Keratinocyte (primary cell): Measurements from ENCODE around the gene UTS2. TPM values are rescaled to one million over a fixed set of nuclear protein-coding genes. Genes with fewer than 3 reads are reported as not detected.

Experiments
- DNase-seq: peaks from one replicate; pipeline ENCODE4 v3.0.0-alpha.2; 2011; ENCODE audit warnings: low read depth, missing footprints, low spot score
- FAIRE-seq: peaks from 2 replicates; lab custom pipeline; 2011; peaks lifted over from hg19 to GRCh38; lab: Jason Lieb, UNC
- H2AFZ ChIP-seq: 2 replicates; pipeline ENCODE4 v1.6.0; 2012; ENCODE audit warnings: low read length, control low read depth, inconsistent platforms; ENCODE audit not compliant: control insufficient read depth
- H3K27ac ChIP-seq: 2 replicates; pipeline ENCODE4 v1.5.1; 2011; ENCODE audit warnings: low read length; ENCODE audit not compliant: control insufficient read depth, insufficient read depth
- H3K27me3 ChIP-seq: 3 replicates; pipeline ENCODE4 v1.6.0; 2011; ENCODE audit warnings: low read length; ENCODE audit not compliant: control insufficient read depth, insufficient read depth; ENCODE audit errors: extremely low read depth
- H3K36me3 ChIP-seq, 2 experiments: 2 replicates in 1 of 2; 3 replicates in 1 of 2; pipeline ENCODE4 v1.5.1; 2011; ENCODE audit warnings: low read length in 2 of 2, mild to moderate bottlenecking in 1 of 2; ENCODE audit not compliant: control insufficient read depth in 2 of 2, insufficient read depth in 2 of 2; ENCODE audit errors: extremely low read depth in 1 of 2
- H3K4me1 ChIP-seq: 3 replicates; pipeline ENCODE4 v1.5.1; 2011; ENCODE audit warnings: low read length; ENCODE audit not compliant: control insufficient read depth, insufficient read depth; ENCODE audit errors: extremely low read depth
- H3K4me2 ChIP-seq: 3 replicates; pipeline ENCODE4 v1.6.0; 2011; ENCODE audit warnings: low read depth, low read length; ENCODE audit not compliant: control insufficient read depth, insufficient read depth; ENCODE audit errors: extremely low read depth
- H3K4me3 ChIP-seq, 3 experiments: fragments of 200-600 bp in 1 of 3; sonication (generic) in 1 of 3; 2 replicates in 2 of 3; 3 replicates in 1 of 3; pipeline ENCODE4 v1.5.1; 2011 to 2016; ENCODE audit warnings: low read length in 3 of 3, mild to moderate bottlenecking in 3 of 3, control low read depth in 2 of 3, inconsistent platforms in 1 of 3, low read depth in 1 of 3, mixed read lengths in 1 of 3, mixed run types in 1 of 3, moderate library complexity in 1 of 3; ENCODE audit not compliant: control insufficient read depth in 2 of 3, insufficient read depth in 2 of 3; ENCODE audit errors: extremely low read depth in 1 of 3
- H3K79me2 ChIP-seq: 2 replicates; pipeline ENCODE4 v1.6.0; 2012; ENCODE audit warnings: low read length; ENCODE audit not compliant: control insufficient read depth, insufficient read depth
- H3K9ac ChIP-seq: 3 replicates; pipeline ENCODE4 v1.6.0; 2011; ENCODE audit warnings: low read length; ENCODE audit not compliant: control insufficient read depth, insufficient read depth; ENCODE audit errors: extremely low read depth
- H3K9me1 ChIP-seq: 3 replicates; pipeline ENCODE4 v1.6.0; 2011; ENCODE audit warnings: low read length; ENCODE audit not compliant: control insufficient read depth, insufficient read depth; ENCODE audit errors: extremely low read depth
- H3K9me3 ChIP-seq: 2 replicates; pipeline ENCODE4 v1.5.1; 2012; ENCODE audit warnings: low read depth, low read length; ENCODE audit not compliant: control insufficient read depth
- H4K20me1 ChIP-seq: 3 replicates; pipeline ENCODE4 v1.6.0; 2011; ENCODE audit warnings: low read length; ENCODE audit not compliant: control insufficient read depth, insufficient read depth; ENCODE audit errors: extremely low read depth
- CTCF ChIP-seq, 3 experiments: IDR thresholded peaks in 1 of 3; conservative IDR thresholded peaks in 1 of 3; optimal IDR thresholded peaks in 1 of 3; 2 replicates in 2 of 3; 3 replicates in 1 of 3; pipeline versions ENCODE3 to v1.5.1; 2011; ENCODE audit warnings: low read length in 3 of 3, mild to moderate bottlenecking in 3 of 3, moderate library complexity in 2 of 3, control low read depth in 1 of 3, inconsistent platforms in 1 of 3; ENCODE audit not compliant: insufficient read depth in 2 of 3; ENCODE audit errors: extremely low read depth in 1 of 3
- EZH2 ChIP-seq: IDR thresholded peaks from one replicate; pipeline ENCODE4 v1.6.1; 2012; ENCODE audit warnings: inconsistent platforms, mild to moderate bottlenecking, low read length, moderate library complexity
- dilution Hi-C: fragments of 300-500 bp; cut with MboI; formaldehyde crosslinking; loops from one replicate; pipeline ENCODE4 v1.7.0; 2020; ENCODE audit warnings: low sequenced_read_pairs; ENCODE audit not compliant: extremely low pct_ligation_motif_present
- polyA plus RNA-seq, 5 experiments: library from polyadenylated mRNA; depleted of rRNA in 3 of 5; stranded (reverse) in 3 of 5; stranded (forward) in 1 of 5; unstranded in 1 of 5; fragments of >200 nt; gene quantifications; 1 replicate in 1 of 5; 2 replicates in 3 of 5; 3 replicates in 1 of 5; pipeline versions ENCODE4 v1.2.1 to v1.2.3, GENCODE V29; 2011 to 2012; ENCODE audit warnings: missing spikeins in 2 of 5, low read depth in 1 of 5, low replicate concordance in 1 of 5

Gene UTS2
- polyA plus RNA-seq, 1 donor (not counting 4 experiments of a cell fraction or from before 2014, with no cell fraction given), result not detected

- Histone ChIP-seq H3K27me3 (no peaks in the 10 kb centered on the region), H3K9ac (no peak overlapping the region), H3K79me2 (no peaks in the 10 kb centered on the region), H3K4me2 (no peak overlapping the region), H3K9me3 (no peaks in the 10 kb centered on the region), H3K4me3 (no peak overlapping the region), H3K27ac (no peak overlapping the region), H3K9me1 (no peaks in the 10 kb centered on the region), H4K20me1 (no peaks in the 10 kb centered on the region), H3K36me3 (no peaks in the 10 kb centered on the region), H2AFZ (no peak overlapping the region), H3K4me1 (no peaks in the 10 kb centered on the region)
- DNase-seq (no peak), FAIRE-seq (no peak)
- dilution Hi-C loops, result no loop called here
- TF ChIP-seq CTCF (optimal IDR thresholded peaks at IDR 0.05 in 1 of 3, IDR thresholded peaks at IDR 0.05 in 1 of 3, conservative IDR thresholded peaks at IDR 0.05 in 1 of 3; ENCODE audit: extremely low read depth in 1 of 3, insufficient read depth in 2 of 3, low read length in 3 of 3) (no peak), EZH2 (no peak)
These were observed 13.1 kb upstream of the UTS2 start for GRCh38 chr1:7865978-7866377.

GRCh38 chr1:7863756-7864328 lies 11.0 kb upstream of the UTS2 start:
- FAIRE-seq (no peak), DNase-seq (no peak)
- no peaks in the 10 kb centered on the region for H3K9me1 ChIP-seq

More at GRCh38 chr1:7863756-7864328, 11.0 kb upstream of the UTS2 start:
- H2AFZ ChIP-seq, result no peak overlapping the region
- no peaks in the 10 kb centered on the region for H3K27me3 ChIP-seq
- no peak overlapping the region for H3K27ac ChIP-seq
- no peaks in the 10 kb centered on the region for H3K79me2 ChIP-seq
- H3K4me3 ChIP-seq, result no peak overlapping the region
- no peak overlapping the region for H3K4me2 ChIP-seq
- dilution Hi-C loops, result no loop called here
- no peaks in the 10 kb centered on the region for H3K4me1 ChIP-seq
- TF ChIP-seq EZH2 (no peak), CTCF (optimal IDR thresholded peaks at IDR 0.05 in 1 of 3, IDR thresholded peaks at IDR 0.05 in 1 of 3, conservative IDR thresholded peaks at IDR 0.05 in 1 of 3; ENCODE audit: extremely low read depth in 1 of 3, insufficient read depth in 2 of 3, low read length in 3 of 3) (no peak)
- H4K20me1 ChIP-seq, result no peaks in the 10 kb centered on the region
- H3K9me3 ChIP-seq, result no peaks in the 10 kb centered on the region
- H3K36me3 ChIP-seq, result no peaks in the 10 kb centered on the region
- H3K9ac ChIP-seq, result no peak overlapping the region
